WTC11 (cell line): ENCODE data around the gene ELMO1.

Source experiments
- ATF3 ChIP-seq: sonication (generic); formaldehyde crosslinking; conservative IDR thresholded peaks from 2 replicates; pipeline ENCODE4 v1.8.1; 2022; ENCODE audit warnings: mild to moderate bottlenecking, missing genetic modification reagents
- CTCF ChIP-seq: fragments of 200-600 bp; IDR thresholded peaks from 2 replicates; pipeline ENCODE4 v1.8.0; 2022; ENCODE audit warnings: antibody characterized with exemption
- ESRRA ChIP-seq: sonication (generic); formaldehyde crosslinking; IDR thresholded peaks from 2 replicates; pipeline ENCODE4 v1.8.1; 2022; ENCODE audit warnings: mild to moderate bottlenecking, missing genetic modification reagents, borderline replicate concordance
- FOXP1 ChIP-seq: sonication (generic); formaldehyde crosslinking; IDR thresholded peaks from 2 replicates; pipeline ENCODE4 v1.8.0; 2022; ENCODE audit warnings: missing genetic modification reagents, mild to moderate bottlenecking, moderate library complexity, borderline replicate concordance
- MAX ChIP-seq: sonication (generic); formaldehyde crosslinking; IDR thresholded peaks from 2 replicates; pipeline ENCODE4 v1.8.0; 2022; ENCODE audit warnings: mild to moderate bottlenecking, missing genetic modification reagents
- USF2 ChIP-seq: sonication (generic); formaldehyde crosslinking; IDR thresholded peaks from 2 replicates; pipeline ENCODE4 v1.8.1; 2023; ENCODE audit warnings: mild to moderate bottlenecking, missing genetic modification reagents, moderate library complexity
- ZNF423 ChIP-seq: fragments of 250-450 bp; sonication (Bioruptor Pico); IDR thresholded peaks from 2 replicates; pipeline ENCODE4 v2.1.2; 2022; ENCODE audit warnings: mild to moderate bottlenecking, moderate library complexity

GRCh38 chr7:37394158-37394557, 54.5 kb downstream of the ELMO1 start:
- no peak for TF ChIP-seq CTCF
- TF ChIP-seq ZNF423 (CRISPR knock-in tag) = no peak
- no peak for TF ChIP-seq ATF3 (CRISPR knock-in tag)
- no peak for TF ChIP-seq MAX (CRISPR knock-in tag)
- no peak for TF ChIP-seq ESRRA (CRISPR knock-in tag)
- TF ChIP-seq FOXP1 (CRISPR knock-in tag) = no peak
- no peak for TF ChIP-seq USF2
